ENCODE results near the gene KMO. TPM values are rescaled to one million over a fixed set of nuclear protein-coding genes. Genes with fewer than 3 reads are reported as not detected.

KMO gene
- polyA plus RNA-seq, 12 donors, result 0.15 to 0.61 (median 0.28) TPM; not detected in 2

GRCh38 chr1:241592273-241592958 is 60.2 kb downstream of the KMO start:
- DNase-seq, result no peak

GRCh38 chr1:241593186-241593585 is 61.0 kb downstream of the KMO start:
- no peak for DNase-seq

GRCh38 chr1:241596633-241597032 is 64.5 kb downstream of the KMO start:
- no peak for DNase-seq

DNA sequence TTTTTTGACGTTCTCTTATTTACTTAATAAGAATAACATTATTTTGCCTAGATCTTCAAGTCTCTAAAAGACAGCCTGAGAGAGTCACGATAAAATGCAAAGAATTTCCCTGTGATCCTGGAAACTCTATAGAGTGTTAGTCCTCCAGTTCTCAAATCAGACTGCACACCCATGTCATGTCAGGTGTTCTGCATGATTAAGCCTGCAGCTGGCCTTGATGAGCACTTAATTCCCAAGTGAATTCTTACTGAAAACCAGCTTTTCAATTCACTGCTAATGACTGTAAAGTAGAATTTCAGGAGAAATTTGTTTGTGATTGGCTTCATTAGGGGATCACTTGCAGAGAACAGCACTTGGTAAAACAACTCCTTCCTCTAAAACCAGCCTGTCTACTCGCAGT is 66.1 kb downstream of the KMO start:
- DNase-seq, result no peak

- no peak for DNase-seq
Measured at GRCh38 chr1:241600496-241600901, 68.3 kb downstream of the KMO start.

DNA sequence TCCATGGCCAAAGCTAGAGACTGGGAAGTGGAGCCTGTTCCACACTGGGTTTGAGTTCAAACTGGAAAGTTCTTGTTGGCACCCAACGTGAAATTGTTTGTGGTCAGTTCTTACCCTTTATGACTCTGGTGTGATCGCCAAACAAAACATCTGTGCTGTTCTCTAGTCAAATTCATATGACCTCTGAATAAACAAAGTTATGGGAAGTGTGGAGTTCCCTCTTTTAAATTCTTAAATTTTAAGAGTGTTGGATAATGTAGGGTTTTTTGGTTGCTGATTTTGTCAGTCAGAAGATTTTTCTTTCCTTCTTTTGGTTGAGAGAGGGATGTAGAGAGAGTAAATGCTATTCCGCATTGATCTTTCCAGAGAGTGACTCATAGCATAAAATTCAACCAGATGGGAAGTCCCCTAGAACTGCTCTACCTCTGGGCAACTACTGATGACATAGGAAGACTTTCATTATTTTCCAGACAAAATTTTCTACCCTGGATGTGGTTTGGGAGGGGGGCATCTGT is 71.6 kb downstream of the KMO start:
- no peak for DNase-seq

GRCh38 chr1:241605146-241605805 is 73.1 kb downstream of the KMO start:
- DNase-seq, result no peak

GRCh38 chr1:241606544-241606943 is 74.4 kb downstream of the KMO start:
- no peak for DNase-seq

DNA sequence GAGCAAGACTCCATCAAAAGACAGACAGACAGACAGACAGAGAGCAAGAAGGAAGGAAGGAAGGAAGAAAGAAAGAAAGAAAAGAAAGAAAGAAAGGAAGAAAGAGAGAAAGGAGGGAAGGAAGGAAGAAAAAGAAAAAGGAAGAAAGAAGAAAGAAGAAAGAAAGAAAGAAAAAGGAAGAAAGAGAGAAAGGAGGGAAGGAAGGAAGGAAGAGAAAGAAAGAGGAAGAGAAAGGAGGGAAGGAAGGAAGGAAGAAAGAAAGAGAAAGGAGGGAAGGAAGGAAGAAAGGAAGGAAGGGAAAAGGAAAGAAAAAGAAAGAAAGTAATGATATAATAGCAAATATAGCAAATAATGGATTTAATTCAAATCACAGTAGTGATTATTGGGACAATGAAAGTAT is 75.3 kb downstream of the KMO start:
- DNase-seq, result no peak

GRCh38 chr1:241608379-241609033 is 76.3 kb downstream of the KMO start:
- no peak for DNase-seq

- no peak for DNase-seq
Measured at GRCh38 chr1:241610056-241610815, 78.1 kb downstream of the KMO start.

DNA sequence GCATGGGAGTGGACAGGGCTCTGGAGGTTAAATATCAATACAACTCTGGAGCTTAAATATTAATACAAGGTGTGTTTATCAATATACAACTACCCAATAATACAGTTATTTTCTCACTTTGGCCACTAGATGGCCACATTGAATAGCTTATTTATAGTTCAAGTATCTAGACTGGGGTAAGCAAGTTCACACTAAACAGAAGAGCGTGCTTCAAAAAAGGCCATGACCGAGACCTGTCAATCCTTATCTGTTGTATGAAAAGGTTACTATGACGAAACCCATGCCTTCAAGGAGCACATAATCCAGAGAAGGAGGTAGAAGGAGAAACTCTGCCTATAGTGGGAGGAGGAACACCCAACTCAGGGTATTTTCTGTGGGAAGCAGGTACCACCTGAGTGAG is 78.9 kb downstream of the KMO start:
- peak; percentile 41 for DNase-seq

DNA sequence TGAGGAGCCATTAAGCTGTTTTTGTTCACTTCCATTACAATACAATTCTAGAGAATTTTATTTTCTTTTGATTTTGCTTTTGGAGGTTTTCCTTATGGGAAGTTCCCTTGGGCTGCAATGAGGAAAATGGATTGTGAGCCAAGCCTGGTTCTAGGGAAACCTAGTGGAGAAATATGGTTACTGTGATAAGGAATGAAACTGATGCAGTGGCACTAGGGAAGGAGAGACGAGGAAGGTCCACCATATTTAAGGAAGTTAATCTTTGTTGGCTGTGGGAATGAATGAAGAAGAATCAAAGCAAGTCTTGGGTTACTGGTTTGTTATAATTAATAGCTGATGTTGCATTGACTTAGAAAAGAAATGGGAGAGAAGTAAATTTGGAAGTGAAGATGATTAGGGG is 79.6 kb downstream of the KMO start:
- no peak for DNase-seq

GRCh38 chr1:241612533-241613477 is 80.6 kb downstream of the KMO start:
- DNase-seq, result no peak

- no peak for DNase-seq
Measured at GRCh38 chr1:241614144-241614543, 82.0 kb downstream of the KMO start.

GRCh38 chr1:241614572-241614971 is 82.4 kb downstream of the KMO start:
- no peak for DNase-seq

DNA sequence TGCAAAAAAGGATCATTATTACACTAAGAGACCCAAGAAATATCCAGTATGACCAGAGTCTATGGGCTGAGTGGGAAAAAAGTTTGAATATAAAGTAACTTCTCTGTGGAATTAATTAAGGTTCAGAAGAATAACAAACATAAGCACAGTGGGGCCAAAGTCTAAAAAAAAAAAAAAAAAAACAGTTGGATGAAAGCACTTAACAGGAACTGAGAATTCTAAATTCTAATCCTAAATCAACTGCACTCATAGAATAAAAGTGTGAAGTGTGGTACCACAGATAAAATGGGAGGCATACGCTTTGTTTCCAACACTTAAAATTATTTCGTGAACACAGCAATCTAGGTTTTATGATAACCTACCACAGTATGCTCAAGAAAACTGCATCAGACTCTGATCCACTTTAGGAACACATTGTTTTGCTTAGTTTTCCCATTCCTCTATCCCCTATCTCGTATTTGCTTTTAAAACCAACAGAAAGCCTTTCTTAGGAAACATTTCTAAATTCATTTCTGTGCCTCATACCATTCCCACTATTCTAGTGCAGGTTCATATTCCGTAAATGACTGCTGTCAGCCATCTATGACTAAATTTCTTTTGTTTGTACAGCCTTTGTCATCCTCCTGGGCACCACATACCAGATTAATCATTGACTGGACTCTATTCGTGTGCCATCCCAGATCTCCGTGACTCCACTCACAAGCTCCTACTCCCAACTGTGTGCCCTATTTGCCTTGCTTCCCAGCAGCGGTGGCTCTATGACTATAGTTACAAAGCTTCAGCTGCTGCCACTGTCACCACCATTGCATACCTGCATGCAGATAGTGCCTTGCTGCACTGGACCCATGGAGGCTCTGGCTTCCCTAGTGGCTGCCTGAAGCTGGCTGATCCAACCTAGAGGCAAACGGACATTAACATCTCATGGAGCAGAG is 83.1 kb downstream of the KMO start:
- DNase-seq, result no peak

DNA sequence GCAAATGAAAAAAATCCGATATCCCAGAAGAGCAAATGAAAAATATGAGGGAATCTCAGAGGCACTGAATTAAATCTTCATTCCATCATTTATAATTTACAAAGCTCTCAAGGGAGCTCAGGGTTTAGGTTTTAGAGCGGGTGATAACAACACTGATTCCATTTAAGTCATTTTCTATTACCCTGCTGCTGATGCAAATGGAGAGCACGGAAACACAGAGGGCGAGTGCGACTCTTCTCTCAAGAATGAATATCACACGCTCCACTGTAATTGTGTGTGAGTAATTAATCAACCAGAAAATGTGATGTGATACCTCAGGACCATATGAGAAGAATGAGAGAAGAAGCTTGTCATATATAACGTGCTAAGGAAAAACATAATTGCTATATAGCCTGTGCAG is 85.2 kb downstream of the KMO start:
- DNase-seq, result no peak

GRCh38 chr1:241622669-241623068 is 90.5 kb downstream of the KMO start:
- DNase-seq, result no peak

GRCh38 chr1:241624935-241625334 is 92.8 kb downstream of the KMO start:
- DNase-seq, result no peak

All from muscle of arm (tissue), 12 donors.